GM19238 (cell line): ENCODE data around the gene YY1.
"Not testable (repeated sequence)": the region's sequence is repeated elsewhere in the genome, so short reads cannot be mapped to it uniquely, and the experiment has no call there.

Source experiments
- DNase-seq: peaks from one replicate; pipeline ENCODE4 v3.0.0; 2011; ENCODE audit warnings: low spot score; ENCODE audit not compliant: insufficient read length

YY1 gene

DNA sequence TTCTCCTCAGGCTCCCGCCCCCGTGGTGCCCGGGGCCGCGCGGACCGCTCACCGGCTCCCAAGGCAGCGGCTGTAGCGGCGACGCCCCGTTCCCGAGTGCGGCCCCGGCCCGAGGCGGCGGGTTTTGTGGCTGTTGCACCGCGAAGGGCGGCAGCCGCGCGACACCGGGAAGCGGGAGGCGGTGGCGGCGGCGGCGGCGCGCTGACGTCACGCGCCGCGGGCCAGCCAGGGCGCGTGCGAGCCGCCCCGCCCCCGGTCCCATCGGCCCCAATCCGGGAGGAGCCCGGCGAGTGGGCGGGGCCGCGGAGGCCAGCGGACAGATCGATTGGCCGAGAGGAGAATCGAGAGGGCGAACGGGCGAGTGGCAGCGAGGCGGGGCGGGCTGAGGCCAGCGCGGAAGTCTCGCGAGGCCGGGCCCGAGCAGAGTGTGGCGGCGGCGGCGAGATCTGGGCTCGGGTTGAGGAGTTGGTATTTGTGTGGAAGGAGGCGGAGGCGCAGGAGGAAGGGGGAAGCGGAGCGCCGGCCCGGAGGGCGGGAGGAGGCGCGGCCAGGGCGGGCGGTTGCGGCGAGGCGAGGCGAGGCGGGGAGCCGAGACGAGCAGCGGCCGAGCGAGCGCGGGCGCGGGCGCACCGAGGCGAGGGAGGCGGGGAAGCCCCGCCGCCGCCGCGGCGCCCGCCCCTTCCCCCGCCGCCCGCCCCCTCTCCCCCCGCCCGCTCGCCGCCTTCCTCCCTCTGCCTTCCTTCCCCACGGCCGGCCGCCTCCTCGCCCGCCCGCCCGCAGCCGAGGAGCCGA lies at the start of gene YY1:
Gene YY1, plus strand, starts transcription at position 726 of the 792 bp plus-strand sequence. CDS start 101 bp downstream, outside the sequence.
- peak; percentile 98 for DNase-seq

DNA sequence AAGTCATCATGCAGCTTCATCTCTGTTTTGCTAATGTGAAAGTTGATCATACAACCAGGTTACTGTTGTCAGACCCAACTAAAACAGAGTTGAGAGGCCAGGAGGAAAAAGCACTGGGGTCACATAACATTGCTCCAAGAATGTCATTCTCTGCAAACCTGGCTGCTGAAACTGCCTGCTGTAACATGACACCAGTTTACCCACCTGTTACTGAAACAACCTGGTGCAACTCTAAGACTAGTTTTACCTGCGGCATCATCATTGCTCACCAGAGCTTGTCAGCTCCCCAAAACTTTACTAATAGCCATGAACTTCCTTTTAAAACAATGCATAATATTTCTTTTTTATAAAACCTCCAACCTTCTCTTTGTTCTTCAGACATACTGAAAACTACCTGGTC lies 48.8 kb upstream of the YY1 start:
- no peak for DNase-seq

DNA sequence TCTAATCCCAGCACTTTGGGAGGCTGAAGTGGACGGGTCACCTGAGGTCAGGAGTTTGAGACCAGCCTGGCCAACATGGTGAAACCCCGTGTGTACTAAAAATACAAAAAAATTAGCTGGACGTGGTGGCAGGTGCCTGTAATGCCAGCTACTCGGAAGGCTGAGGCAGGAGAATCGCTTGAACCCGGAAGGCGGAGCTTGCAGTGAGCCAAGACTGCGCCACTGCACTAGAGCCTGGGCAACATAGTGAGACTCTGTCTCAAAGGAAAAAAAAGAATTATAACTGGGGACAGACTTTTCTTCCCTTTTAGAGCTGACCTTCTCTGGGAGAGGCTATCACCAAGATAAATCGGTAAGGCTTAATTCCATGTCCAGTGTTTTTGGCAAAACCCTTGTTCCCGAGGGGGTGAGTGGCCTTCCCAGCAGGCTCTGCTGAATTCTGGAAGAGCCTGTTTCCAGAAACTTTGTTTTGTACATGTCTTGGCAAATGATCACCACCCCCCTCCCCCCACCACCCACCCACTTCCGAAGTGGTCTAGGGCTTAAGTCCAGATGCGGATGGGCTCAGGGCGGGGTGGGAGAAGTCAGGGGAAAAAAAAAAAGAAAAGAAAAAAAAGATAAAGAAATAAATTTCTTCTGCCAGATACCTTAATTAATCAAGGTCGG lies 47.2 kb upstream of the YY1 start:
- DNase-seq: no peak

DNA sequence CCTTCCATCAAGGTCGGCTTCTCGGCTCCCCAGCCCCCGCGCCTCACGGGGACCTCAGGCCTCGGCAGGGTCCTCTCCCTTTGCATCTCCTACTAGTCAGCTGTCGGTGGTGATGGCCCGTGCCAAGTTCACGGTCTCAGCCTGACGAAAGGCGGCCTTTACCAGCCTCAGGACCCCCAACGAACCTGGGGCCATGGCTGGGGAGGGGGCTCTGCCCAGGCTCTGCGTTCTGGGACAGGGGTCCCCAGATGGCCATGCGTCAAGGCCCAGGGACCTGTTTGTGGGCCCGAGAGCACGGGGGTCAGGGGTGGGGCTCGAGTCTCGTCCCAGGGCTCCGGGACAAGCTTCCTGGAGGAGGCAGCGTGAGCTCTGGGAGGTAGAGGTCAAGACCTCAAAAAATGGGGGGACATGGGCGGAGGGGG lies 46.7 kb upstream of the YY1 start:
- no peak for DNase-seq

DNA sequence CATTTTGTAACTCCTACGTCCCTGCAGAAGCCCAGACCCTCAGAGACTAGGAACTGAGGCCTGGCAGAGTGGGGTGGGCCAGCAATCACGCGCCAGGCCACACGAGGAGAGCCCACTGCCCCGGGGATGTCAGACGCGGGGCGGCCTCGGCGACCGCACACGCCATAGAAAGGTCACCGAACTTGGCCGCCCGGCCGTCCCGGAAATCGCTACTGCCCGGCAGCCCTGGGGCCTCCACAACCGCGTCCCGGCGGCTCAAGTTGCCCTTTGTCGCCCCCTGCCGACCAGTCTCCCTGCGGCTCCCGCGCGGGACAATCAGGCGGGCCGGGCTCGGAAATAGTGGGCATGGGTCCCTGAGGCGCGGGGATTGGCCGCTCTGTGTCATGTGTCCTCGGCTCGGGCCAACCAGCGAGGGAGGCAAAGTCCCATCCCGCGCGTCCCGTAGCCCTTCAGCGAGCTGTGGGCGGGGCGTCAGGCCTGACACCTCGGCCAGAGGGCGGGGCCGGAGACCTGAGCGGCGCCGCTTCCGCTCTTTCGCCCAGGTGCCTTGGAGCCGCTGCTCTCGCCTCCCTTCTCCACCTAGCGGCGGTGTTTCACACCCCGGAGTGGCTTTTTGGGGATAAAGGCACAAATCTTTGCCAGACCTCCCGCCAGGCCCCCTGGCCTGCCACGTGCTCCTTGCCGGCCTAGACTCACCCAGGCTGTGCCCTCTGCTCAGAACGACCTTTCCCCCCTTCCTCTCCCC lies 46.1 kb upstream of the YY1 start:
- DNase-seq: peak; percentile 100

DNA sequence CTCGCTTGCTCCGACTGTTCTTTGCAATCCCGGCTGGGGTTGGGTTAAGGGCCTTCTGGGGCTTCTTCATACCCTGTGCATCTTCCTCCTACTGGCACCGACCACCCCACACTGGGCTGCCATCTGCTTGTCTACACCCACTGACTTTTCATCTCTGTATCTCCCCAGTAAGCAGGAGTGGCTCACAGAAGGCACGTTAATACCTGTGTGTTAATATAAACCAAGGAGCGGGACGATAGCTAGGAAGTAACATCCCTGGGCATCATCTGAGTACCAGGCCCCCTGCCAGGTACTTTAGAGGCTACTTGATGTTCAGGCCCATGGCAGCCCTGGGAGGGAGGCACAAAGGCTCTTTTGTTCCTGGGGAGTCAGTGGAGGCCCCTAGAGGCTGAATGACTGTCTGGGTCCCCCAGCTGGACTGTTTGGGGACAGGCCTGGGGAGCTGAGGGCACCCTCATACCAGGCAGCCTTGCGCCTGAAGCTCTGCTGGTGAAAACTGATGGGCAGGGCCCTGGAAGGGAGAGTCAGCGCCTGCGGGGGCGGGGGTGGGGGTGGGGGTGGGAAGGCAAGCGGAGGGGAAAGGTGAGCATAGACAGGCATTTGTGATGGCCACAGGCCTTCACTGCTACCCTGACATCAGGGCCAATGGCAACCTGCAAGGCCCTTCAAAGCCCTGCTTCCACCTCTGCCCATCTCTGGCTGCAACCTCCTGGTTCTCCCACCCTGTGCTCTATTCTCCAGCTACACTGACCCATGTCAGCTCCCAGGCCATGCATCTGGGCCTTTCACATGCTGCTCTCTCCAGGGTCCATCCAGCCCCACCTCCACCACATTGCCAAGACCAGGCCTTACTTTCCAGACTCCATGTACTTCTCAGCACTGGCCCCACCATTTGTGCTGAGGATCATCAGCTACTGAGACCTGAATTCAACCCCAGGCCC lies 45.3 kb upstream of the YY1 start:
- no peak for DNase-seq

DNA sequence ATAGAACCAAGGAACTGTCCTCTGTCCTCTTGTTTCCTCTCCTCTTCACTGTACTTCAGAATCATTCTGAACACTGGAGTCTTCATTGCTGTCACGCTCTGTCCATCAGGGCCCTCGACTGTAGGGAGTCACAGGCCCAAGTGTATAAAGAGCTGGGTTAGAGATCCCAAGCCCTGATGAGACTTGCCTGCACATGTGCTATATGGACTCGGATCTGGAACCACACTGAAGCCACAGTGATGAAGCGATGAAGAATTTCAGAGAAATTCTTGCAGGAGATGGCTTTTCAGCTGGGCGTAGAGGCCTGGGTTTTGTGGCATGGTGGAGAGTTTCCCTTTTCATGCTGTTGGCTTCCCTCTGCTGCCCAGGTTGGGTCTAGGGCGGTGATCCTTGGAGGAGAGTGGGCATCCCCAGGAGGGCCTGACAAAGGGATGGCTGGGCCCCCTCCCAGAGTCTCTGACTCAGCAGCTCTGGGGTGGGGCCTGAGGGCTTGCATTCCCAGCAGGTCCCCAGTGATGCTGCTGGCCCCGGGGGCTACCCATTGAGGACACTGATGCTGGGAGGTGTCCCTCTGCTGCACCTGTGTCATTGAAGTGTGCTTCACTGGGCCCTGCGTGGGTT lies 39.6 kb upstream of the YY1 start:
- no peak for DNase-seq

DNA sequence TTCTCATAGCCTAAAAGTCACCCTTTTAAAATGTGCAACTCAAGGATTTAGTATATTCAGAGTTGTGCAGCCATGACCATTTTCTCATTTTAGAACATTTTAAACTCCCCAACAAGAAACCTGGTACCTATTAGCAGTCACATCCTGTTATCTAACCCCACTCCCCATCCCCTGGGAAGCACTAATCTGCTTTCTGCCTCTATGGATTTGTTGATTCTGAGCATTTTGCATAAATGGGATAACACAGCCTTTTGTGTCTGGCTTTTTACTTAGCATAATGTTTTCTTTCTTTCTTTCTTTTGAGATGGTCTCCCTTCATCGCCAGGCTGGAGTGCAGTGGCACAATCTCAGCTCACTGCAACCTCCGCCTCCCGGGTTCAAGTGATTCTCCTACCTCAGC lies 38.6 kb upstream of the YY1 start:
- DNase-seq: no peak

DNA sequence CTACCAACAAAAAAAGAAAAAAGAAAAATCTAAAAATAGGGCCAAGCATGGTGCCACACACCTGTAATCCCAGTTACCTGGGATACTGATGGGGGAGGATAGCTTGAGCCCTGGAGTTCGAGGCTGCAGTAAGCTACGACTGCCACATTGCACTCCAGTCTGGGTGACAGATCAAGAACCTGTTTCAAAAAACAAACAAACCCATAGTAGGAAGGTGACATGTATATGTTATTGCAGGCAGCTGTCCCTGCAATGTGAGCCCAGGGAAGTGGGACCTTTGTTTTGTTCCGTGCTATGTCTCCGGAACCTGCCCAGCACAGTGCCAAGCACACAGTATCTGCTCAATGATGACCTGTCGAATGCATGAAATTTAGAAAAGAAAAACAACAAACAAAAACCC lies 37.2 kb upstream of the YY1 start:
- no peak for DNase-seq

DNA sequence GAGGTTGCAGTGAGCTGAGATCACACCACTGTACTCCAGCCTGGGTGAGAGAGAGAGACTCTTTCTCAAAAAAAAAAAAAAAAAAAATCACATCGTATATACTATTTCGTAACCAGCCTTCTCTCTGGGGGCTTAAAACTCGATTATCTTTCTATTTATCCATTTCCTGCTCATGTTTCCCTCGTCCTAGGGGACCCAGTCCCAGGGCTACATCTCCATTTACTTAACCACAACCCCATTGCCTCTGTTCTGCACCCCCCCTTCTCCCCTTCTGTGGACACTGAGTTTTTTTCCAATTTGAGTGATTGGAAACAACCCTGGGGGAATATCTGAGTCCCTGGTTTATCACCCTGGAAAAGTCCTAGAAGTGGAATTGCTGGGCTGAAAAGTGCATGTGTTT lies 36.2 kb upstream of the YY1 start:
- no peak for DNase-seq

DNA sequence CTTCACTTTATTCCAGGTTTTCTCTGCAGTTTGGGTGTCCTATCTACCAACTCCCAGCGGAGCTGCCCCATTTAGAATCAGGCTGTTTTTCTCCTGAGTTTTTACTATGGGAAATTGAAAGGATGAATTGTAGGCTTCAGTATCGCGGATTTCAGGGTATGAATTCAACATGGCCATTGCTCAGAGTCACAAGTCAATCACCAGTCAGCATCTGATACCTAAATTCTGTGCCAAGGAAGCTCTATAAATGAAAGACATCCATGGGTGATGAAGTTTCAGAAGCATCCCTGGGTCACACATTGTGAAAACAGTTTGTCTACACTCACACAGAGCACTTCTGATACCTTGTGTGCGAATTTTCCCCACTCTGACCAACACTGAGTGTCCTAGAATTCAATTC lies 35.8 kb upstream of the YY1 start:
- DNase-seq: no peak

DNA sequence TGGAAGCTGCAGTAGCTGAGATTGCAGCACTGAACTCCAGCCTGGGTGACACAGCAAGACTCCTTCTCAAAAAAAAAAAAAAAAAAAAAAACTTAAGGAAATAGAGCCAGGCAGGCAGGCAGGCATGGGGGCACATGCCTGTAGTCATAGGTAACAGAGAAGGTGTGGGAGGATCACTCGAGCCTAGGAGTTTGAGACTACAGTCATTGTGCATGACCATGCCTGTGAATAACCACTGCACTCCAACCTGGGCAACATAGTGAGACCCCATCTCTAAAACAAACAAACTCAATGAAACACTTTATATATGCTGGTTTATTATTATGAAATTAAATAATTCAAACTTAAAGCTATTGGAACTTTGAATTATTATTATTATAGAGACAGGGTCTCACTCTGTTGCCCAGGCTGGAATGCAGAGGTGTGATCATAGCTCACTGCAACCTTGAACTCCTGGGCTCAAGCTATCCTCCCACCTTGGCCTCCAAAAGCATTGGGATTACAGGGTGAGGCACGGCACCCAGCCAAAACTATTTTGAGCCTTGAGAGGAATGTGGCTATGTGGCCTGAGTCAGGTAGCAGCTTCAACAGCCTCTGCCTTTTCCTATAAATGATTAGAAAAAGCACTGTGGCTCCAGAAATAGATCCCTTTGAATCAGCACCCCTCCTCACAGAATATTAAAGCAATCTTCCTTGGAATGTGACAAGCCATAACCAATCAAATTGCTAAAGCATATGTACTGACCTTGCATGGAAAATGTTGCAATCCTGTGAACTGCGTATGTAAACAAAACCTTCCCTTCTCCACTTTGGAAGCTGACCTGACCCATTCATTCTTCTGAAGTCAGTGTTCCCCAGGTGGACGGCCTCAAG lies 34.7 kb upstream of the YY1 start:
- no peak for DNase-seq

DNA sequence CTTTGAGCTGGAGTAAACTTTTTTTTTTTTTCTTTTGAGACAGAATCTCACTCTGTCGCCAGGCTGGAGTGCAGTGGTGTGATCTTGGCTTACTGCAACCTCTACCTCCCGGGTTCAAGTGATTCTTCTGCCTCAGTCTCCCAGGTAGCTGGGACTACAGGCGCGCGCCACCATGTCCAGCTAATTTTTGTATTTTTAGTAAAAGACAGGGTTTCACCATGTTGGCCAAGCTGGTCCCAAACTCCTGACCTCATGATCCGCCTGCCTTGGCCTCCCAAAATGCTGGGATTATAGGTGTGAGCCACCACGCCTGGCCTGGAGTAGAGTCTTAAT lies 34.1 kb upstream of the YY1 start:
- not testable (repeated sequence) for DNase-seq

DNA sequence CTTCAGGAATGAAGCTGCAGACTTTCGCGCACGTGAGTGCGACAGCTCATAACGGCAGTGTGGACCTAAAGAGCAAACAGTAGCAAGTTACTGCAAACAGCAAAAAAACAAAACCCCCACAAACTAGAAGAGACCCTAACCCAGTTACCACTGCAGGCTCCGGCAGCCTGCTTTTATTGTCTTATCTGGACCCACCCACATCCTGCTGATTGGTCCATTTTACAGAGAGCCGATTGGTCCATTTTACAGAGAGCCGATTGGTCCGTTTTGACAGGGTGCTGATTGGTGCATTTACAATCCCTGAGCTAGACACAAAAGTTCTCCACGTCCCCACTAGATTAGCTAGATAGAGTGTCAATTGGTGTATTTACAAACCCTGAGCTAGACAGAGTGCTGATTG lies 31.4 kb upstream of the YY1 start:
- not testable (repeated sequence) for DNase-seq

DNA sequence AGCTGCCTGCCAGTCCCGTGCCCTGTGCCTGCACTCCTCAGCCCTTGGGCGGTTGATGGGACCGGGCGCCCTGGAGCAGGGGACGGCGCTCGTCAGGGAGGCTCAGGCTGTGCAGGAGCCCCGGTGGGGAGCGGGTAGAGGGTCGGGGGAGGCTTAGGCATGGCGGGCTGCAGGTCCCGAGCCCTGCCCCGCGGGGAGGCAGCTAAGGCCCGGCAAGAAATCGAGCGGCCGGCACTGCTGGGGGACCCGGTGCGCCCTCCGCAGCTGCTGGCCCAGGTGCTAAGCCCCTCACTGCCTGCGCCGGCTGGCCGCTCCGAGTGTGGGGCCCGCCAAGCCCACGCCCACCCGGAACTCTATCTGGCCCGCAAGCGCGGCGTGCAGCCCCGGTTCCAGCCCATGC lies 30.8 kb upstream of the YY1 start:
- not testable (repeated sequence) for DNase-seq

DNA sequence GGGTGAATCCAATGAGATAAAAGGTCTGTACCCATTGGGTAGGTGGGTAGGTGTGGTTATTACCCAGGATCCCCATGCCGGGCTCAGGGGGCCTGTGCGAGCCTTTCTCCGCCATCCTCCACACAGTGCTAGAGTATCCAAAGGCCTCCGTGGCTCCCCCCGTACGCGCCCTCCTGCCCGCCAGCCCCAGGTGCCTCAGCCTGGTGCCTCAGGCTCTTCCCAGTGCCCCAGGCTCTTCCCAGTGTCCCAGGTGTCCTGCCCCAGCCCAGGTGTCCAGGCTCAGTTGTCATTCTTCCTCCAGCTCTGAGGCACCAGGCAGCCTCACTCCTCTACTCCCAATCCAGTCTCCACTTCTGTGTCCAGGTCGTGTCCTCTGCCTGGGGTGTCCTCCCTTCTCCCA lies 27.6 kb upstream of the YY1 start:
- DNase-seq: no peak

DNA sequence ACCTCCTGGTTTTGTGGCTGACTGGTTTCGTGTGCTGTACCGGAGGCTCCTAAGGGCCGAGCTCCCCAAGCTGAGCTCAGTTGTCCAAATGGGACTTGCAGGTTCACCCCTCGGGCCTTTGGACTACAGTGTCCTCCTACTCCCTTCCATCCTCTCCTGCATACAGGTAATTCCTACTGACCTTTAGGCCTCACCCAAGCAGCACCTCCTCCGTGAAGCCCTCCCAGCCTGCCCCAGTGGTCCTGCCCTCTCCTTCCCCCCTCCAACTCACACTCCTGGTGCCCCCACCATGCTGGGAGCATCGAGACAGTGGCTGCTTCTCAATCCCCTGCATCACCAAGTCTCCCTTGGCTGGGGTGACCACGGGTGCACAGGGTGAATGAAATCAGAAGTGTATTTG lies 27.1 kb upstream of the YY1 start:
- DNase-seq: no peak

DNA sequence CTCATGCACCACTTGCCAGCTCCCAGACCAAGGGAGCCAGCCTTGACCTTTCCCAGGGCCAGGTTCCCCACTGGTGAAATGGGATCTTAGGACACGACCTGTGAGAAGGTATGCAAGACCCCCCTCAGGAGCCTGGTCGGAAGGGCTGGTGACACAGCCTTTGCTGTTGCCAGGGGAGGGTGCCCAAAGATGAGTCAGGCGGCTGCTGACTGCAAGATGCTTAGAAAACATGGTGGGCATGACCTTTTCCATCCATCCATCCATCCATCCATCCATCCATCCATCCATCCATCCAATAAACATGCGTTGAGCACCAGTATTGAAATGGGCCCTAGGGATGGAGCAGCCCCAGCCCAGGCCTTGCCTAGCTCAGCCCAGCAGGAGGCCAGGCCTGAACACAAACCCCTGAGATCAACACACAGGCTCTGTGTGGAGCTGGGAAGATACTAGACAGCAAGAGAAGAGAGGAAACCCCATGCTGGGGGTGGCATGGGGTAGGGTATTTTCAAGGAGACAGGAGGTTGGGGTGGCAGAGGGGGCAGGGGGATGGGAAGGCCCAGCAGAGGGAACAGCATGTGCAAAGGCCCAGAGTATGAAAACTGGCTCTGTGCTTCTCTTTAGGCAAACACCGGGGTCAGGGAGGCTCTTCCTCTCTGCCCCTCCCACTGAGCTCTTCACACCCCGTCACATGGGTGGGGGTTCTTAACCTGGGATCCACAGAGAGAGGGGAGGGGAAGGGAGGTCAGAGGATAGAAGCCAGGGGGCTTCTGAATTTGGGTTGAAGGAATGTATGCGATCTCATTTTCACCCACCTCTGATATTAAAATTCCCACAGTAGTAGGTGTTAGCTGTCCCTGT lies 26.2 kb upstream of the YY1 start:
- DNase-seq: no peak

DNA sequence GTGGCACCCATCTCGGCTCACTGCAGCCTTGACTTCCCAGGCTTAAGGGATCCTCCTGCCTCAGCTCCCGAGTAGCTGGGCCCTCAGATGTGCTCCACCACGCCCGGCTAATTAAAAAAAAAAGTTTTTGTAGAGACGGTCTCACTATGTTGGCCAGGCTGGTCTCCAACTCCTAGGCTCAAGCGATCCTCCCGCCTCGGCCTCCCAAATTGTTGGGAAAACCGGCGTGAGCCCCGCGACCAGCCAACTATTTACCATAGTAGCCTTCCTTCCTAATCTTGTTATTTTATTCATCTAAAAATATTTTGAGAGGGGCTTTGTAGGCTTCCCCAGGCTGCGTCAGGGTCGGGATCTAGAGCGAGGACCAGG lies 25.4 kb upstream of the YY1 start:
- no peak for DNase-seq
